ENCODE measurements around the gene YEATS2.

- no peak for TF ChIP-seq POLR2A (IDR thresholded peaks at IDR 0.05; ENCODE audit: low read depth, low read length)
- no peak for TF ChIP-seq TAF1 (IDR thresholded peaks at IDR 0.05; ENCODE audit: borderline replicate concordance, low read depth, low read length)
- TF ChIP-seq POLR2AphosphoS5 (IDR thresholded peaks at IDR 0.05; ENCODE audit: low read depth, low read length): no peak
Observed at GRCh38 chr3:183817639-183818038, 120.0 kb downstream of the YEATS2 start.
